Measurements from ENCODE around the gene EMILIN3. TPM values are rescaled to one million over a fixed set of nuclear protein-coding genes. Genes with fewer than 3 reads are reported as not detected.

EMILIN3 gene, protein sequence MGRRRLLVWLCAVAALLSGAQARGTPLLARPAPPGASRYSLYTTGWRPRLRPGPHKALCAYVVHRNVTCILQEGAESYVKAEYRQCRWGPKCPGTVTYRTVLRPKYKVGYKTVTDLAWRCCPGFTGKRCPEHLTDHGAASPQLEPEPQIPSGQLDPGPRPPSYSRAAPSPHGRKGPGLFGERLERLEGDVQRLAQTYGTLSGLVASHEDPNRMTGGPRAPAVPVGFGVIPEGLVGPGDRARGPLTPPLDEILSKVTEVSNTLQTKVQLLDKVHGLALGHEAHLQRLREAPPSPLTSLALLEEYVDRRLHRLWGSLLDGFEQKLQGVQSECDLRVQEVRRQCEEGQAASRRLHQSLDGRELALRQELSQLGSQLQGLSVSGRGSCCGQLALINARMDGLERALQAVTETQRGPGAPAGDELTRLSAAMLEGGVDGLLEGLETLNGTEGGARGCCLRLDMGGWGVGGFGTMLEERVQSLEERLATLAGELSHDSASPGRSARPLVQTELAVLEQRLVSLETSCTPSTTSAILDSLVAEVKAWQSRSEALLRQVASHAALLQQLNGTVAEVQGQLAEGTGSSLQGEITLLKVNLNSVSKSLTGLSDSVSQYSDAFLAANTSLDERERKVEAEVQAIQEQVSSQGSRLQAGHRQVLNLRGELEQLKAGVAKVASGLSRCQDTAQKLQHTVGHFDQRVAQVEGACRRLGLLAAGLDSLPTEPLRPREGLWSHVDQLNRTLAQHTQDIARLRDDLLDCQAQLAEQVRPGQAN
- total RNA-seq, result under 1 TPM; 0.14 to 0.27 TPM

DNA sequence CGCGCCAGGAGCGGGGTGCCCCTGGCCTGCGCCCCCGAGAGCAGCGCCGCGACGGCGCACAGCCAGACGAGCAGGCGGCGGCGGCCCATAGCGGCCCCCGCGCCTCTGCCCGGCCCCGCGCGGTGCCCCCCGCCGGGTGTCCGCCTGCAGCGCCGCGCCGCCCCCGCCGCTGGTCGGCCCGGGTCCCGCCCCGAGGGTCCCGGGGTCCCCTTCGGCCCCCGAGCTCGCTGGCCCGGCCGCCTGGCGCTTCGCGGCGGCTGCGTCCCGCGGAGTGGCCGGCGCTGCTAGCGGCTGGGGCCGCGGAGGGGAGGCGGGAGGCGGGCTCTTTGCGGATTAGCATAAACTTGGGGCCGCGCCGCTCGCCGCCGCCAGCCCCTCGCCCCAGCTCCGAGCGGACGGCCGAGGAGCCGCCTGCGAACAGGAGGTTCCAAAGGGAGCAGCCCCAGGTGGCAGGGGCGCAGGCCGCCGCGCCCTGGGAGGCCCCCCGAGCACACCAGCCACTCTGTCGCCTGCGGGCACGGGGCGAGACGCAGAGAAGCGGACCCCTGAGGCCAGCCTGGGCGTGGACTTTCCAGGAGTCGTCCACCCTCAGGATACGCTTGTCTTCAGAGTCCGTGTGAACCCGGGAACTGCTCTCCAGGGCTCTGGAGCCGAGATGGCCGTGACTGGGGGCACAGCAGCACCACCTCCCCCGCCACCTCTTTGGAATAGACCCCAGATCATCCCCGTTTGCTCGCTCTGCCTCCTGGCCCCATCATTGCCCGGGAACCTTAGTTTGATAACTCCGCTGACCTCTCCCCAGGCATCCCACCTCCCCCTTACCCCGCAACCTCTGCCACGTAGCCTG is at the start of gene EMILIN3:
Gene EMILIN3, minus strand, starts transcription at position 273 of the 847 bp plus-strand sequence. Its CDS starts 184 bp downstream, at position 89.
- no peak for ATAC-seq (ENCODE audit: insufficient number of reproducible peaks, low FRiP score, low read depth)
- no peaks in the 10 kb centered on the region for H3K9me3 ChIP-seq
- H3K27ac ChIP-seq, result no peak within 1 kb of the TSS
- H3K4me1 ChIP-seq (ENCODE audit: control insufficient read depth in 1 of 2, low read depth in 2 of 2), result peaks cover 4 to 11% of the 10 kb centered on the region in 2 donors
- H3K27me3 ChIP-seq (replicated peaks; ENCODE audit: insufficient read depth), result no peaks in the 10 kb centered on the region
- peak within 1 kb of the TSS; percentile 65 for H3K4me3 ChIP-seq
- no peaks in the 10 kb centered on the region for H3K36me3 ChIP-seq
- DNase-seq (ENCODE audit: low spot score), result no peak
- TF ChIP-seq, protein P1, sequence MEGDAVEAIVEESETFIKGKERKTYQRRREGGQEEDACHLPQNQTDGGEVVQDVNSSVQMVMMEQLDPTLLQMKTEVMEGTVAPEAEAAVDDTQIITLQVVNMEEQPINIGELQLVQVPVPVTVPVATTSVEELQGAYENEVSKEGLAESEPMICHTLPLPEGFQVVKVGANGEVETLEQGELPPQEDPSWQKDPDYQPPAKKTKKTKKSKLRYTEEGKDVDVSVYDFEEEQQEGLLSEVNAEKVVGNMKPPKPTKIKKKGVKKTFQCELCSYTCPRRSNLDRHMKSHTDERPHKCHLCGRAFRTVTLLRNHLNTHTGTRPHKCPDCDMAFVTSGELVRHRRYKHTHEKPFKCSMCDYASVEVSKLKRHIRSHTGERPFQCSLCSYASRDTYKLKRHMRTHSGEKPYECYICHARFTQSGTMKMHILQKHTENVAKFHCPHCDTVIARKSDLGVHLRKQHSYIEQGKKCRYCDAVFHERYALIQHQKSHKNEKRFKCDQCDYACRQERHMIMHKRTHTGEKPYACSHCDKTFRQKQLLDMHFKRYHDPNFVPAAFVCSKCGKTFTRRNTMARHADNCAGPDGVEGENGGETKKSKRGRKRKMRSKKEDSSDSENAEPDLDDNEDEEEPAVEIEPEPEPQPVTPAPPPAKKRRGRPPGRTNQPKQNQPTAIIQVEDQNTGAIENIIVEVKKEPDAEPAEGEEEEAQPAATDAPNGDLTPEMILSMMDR (IDR thresholded peaks at IDR 0.05), result no peak

DNA sequence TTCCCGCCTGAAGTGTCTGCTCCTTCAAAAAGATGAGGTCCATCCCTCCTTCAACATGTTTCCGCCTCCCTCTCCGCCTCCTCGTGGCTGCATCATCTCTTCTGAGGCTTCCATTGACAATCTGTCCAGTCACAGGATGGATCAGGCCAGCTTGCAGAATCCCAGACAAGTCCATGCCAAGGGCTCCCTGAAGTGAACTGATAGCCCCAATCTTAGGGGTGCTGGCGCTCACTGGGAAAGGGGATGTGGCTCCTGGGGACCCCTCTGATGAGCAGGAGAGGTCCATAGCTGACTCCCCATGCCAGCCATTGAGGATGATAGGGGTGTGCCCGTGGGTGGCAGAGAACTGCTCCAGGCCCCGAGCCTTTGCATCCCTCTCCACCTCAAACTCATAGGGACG is 48.6 kb upstream of the EMILIN3 start:
- H3K4me1 ChIP-seq (ENCODE audit: control insufficient read depth in 1 of 2, low read depth in 2 of 2), result peaks cover 0 to 15% of the 10 kb centered on the region in 2 donors
- peaks cover 38% of the 10 kb centered on the region for H3K36me3 ChIP-seq
- no peaks in the 10 kb centered on the region for H3K27me3 ChIP-seq (replicated peaks; ENCODE audit: insufficient read depth)
- DNase-seq (ENCODE audit: low spot score) (no peak), ATAC-seq (ENCODE audit: insufficient number of reproducible peaks, low FRiP score, low read depth) (no peak)
- TF ChIP-seq, protein P1 (IDR thresholded peaks at IDR 0.05), result no peak
- no peak overlapping the region for H3K27ac ChIP-seq
- H3K4me3 ChIP-seq, result no peak overlapping the region
- H3K9me3 ChIP-seq, result no peaks in the 10 kb centered on the region

DNA sequence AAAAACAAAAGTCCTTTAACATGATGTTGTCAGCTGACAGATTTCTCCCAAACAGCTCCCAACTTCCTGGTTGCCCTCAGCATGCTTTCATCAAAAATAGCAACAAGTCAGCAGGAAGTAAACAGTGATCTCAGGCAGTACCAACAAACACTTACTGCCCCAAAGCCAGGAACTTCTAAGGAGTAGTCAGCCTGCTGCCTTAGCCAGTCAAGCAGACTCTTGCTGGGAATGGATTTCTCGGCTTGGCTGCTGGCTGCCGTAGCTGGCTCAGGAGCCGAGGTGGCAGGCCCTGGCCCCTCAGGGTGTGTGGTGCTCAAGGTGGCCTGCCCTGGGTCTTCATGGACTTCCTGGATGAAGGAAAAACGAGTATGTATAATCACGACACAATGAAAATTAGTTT is 46.6 kb upstream of the EMILIN3 start:
- peaks cover 0 to 15% of the 10 kb centered on the region in 2 donors for H3K4me1 ChIP-seq (ENCODE audit: control insufficient read depth in 1 of 2, low read depth in 2 of 2)
- TF ChIP-seq, protein P1 (IDR thresholded peaks at IDR 0.05), result no peak
- H3K9me3 ChIP-seq, result no peaks in the 10 kb centered on the region
- ATAC-seq (ENCODE audit: insufficient number of reproducible peaks, low FRiP score, low read depth), result no peak
- peaks cover 51% of the 10 kb centered on the region for H3K36me3 ChIP-seq
- no peak for DNase-seq (ENCODE audit: low spot score)
- H3K27ac ChIP-seq, result no peak overlapping the region
- H3K4me3 ChIP-seq, result no peak overlapping the region
- H3K27me3 ChIP-seq (replicated peaks; ENCODE audit: insufficient read depth), result no peaks in the 10 kb centered on the region

DNA sequence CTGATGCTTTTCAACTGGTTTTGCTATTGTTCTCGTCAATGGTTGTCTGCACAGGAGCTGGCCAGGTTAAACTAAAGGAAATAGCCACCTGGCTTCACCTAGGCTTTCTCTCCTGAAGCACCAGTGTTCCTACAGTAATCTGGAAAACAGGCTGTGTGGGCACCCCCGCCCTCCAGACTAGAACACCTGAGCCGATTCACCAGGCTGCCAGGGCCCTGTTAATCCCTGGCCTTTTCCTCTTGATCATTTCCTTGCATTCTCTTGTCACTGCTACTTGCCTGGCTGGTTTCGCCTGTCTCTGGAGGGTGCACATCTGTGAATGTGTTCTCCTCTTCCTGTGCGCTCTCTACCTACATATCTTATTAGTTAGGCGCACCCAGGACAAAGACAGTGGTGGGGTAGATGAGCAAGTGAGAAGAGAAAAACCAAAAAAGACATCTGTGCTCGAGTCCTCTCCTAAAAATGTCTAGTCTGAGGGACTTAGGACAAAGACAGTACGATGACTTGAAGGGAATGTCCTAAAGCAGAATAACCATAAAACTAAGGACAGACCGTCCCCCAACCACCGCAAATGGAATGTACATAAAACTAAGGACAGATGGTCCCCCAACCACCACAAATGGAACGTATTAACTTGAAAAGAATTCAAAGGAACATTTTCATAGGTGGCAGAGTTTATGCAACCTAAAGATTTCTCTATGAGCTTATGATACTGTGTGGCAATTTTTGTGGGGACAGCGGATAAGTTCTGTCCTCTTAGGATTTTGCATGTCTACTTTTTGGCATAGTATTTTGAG is 45.9 kb upstream of the EMILIN3 start:
- DNase-seq (ENCODE audit: low spot score) (no peak), ATAC-seq (ENCODE audit: insufficient number of reproducible peaks, low FRiP score, low read depth) (no peak)
- H3K27ac ChIP-seq, result peak overlapping the region; percentile 67 to 78
- H3K4me3 ChIP-seq, result no peak overlapping the region
- peaks cover 49% of the 10 kb centered on the region for H3K36me3 ChIP-seq
- peaks cover 0 to 15% of the 10 kb centered on the region in 2 donors for H3K4me1 ChIP-seq (ENCODE audit: control insufficient read depth in 1 of 2, low read depth in 2 of 2)
- no peaks in the 10 kb centered on the region for H3K27me3 ChIP-seq (replicated peaks; ENCODE audit: insufficient read depth)
- H3K9me3 ChIP-seq, result no peaks in the 10 kb centered on the region
- TF ChIP-seq, protein P1 (IDR thresholded peaks at IDR 0.05), result no peak
